Loucy (cell line): ENCODE results near the gene GSG1.

Experiments used
- EZH2phosphoT487 ChIP-seq: fragments of 200-600 bp; IDR thresholded peaks from 2 replicates; pipeline ENCODE4 v1.6.1; 2018; ENCODE audit warnings: antibody characterized with exemption, mild to moderate bottlenecking, moderate library complexity, borderline replicate concordance
- TF ChIP-seq, protein P1 (sequence below): fragments of 200-600 bp; sonication (generic); conservative IDR thresholded peaks from 2 replicates; pipeline ENCODE4 v1.5.1; 2014; ENCODE audit warnings: mild to moderate bottlenecking, antibody characterized with exemption, low read length

DNA sequence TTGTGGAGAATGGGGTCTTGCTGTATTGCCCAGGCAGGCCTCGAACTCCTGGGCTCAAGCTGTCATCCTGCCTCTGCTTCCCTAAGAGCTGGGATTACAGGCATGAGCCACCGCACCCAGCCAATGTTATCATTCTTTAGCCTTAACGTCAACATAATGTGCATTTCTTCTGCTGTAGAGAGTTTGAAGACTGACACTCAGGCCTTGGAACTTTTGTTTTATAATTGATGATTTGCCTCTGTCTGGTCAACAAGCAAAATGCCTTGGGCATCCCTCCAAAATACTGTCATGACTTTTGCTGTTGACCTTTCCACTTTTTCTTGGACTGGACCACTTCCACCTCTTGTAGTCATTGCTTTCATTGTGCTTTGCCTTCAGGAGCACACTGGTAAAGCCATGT, 30.3 kb downstream of the GSG1 start:
- TF ChIP-seq, protein P1, sequence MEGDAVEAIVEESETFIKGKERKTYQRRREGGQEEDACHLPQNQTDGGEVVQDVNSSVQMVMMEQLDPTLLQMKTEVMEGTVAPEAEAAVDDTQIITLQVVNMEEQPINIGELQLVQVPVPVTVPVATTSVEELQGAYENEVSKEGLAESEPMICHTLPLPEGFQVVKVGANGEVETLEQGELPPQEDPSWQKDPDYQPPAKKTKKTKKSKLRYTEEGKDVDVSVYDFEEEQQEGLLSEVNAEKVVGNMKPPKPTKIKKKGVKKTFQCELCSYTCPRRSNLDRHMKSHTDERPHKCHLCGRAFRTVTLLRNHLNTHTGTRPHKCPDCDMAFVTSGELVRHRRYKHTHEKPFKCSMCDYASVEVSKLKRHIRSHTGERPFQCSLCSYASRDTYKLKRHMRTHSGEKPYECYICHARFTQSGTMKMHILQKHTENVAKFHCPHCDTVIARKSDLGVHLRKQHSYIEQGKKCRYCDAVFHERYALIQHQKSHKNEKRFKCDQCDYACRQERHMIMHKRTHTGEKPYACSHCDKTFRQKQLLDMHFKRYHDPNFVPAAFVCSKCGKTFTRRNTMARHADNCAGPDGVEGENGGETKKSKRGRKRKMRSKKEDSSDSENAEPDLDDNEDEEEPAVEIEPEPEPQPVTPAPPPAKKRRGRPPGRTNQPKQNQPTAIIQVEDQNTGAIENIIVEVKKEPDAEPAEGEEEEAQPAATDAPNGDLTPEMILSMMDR = no peak
- TF ChIP-seq EZH2phosphoT487 = no peak
